GM21529 (cell line): ENCODE data around the gene ZSWIM6.

ENCODE experiments used
- ATAC-seq: cut with Tn5 transposase; IDR thresholded peaks from one replicate; pipeline ENCODE4 v1.9.1; 2021; ENCODE audit not compliant: unreplicated experiment

Gene ZSWIM6

GRCh38 chr5:61582887-61583286 lies 250.8 kb downstream of the ZSWIM6 start:
- no peak for ATAC-seq

- no peak for ATAC-seq
Measured at GRCh38 chr5:61586096-61587084, 254.3 kb downstream of the ZSWIM6 start.

DNA sequence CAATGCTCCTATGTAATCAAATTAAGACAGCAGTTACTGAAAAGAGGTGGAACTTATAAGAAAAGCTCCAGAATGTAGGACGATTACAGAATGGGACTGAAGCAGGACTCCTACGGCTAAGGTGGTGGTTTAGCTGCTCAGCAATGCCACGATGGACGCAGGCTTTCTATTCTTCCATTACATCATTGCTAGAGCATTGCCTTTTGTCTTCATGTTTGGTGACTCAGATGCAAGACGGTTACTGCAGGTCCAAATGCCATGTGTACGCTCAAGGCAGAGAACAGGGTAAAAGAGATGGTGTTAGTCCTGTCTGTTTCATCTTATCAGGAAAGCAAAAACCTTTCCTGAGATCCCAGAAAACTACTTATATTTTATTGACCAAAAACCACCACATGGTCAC lies 255.1 kb downstream of the ZSWIM6 start:
- ATAC-seq = no peak

DNA sequence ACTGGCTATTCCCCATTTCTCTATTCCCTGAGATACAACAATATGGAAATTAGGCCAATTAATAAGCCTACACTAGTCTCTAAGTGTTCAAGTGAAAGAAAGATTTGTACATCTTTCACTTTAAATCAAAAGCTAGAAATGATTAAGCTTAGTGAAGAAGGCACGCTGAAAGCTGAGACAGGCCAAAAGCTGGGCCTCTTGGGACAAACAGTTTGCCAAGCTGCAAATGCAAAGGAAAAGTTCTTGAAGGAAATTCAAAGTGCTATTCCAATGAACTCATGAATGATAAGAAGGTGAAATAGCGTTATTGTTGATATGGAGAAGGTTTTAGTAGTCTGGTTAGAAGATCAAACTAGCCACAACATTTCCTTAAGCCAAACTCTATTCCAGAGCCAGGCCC lies 256.2 kb downstream of the ZSWIM6 start:
- ATAC-seq = no peak

- no peak for ATAC-seq
Measured at GRCh38 chr5:61589946-61590345, 257.9 kb downstream of the ZSWIM6 start.

GRCh38 chr5:61590473-61590872 lies 258.4 kb downstream of the ZSWIM6 start:
- ATAC-seq = no peak

GRCh38 chr5:61591859-61592258 lies 259.8 kb downstream of the ZSWIM6 start:
- no peak for ATAC-seq

GRCh38 chr5:61595426-61595825 lies 263.4 kb downstream of the ZSWIM6 start:
- ATAC-seq = no peak
